ENCODE data around the gene ACOT13.
"Not testable (repeated sequence)": the region's sequence is repeated elsewhere in the genome, so short reads cannot be mapped to it uniquely, and the experiment has no call there.

GRCh38 chr6:24640631-24641030, 26.2 kb upstream of the ACOT13 start:
- not testable (repeated sequence) for TF ChIP-seq CTCF, POLR2A (IDR thresholded peaks at IDR 0.05)
